Measurements from ENCODE around the gene MTR. TPM values are rescaled to one million over a fixed set of nuclear protein-coding genes. Genes with fewer than 3 reads are reported as not detected.
A peak's percentile ranks its signal among the peaks of the same experiment; 100 is the strongest.

Gene MTR
- total RNA-seq, 1 donor from 2014 or later, result 42.9 TPM

DNA sequence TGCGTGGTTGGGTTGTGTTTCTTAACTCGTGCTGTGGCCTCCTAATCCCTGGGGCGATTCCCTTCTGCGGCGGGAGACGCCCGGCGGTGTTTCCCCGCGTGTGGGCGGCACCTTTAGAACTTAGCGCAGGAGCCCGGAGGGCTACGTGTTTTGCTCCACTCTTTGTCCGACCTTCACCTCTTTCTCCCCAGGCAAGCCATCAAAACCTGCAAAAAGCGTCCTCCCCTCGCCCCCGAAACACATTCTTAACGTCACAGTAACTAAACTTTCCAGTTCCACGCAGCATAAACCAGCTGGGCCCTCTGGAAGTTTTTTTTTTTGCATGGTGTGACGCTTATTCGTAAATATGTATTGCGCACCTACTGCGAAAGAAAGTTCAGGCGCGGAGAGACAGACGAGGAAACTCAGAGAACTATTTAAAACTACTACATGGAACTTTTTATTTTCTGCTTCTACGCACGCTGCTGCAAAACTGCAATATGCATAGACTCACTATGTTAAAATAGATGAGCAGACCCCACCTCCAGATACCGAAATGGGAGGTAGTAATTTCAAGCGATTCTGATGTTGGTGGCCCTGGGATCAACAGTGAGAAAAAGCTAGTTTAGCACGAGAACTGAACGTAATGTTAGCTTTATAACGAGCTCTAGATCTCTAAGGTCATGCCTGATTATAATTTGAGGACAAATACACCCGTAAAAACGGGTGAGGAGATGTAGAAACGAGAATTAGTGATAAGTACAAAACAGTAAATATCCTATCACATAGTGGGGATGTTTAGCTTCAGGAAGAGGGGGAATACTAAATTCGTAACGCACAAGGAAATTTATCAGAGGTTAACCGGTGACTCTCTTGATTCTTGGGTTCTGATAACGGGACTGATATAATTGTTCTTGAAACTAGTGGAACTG is 920 bp downstream of the MTR start:
- peak overlapping the region; percentile 94 for H3K4me3 Mint-ChIP-seq
- H3K9me3 Mint-ChIP-seq, result no peaks in the 10 kb centered on the region
- H3K27me3 Mint-ChIP-seq (ENCODE audit: low read depth), result peaks cover 13% of the 10 kb centered on the region
- peak overlapping the region; percentile 44 for H3K27ac Mint-ChIP-seq (ENCODE audit: unreplicated experiment)
- H3K4me1 Mint-ChIP-seq, result peaks cover 30% of the 10 kb centered on the region
- TF ChIP-seq, protein P1, sequence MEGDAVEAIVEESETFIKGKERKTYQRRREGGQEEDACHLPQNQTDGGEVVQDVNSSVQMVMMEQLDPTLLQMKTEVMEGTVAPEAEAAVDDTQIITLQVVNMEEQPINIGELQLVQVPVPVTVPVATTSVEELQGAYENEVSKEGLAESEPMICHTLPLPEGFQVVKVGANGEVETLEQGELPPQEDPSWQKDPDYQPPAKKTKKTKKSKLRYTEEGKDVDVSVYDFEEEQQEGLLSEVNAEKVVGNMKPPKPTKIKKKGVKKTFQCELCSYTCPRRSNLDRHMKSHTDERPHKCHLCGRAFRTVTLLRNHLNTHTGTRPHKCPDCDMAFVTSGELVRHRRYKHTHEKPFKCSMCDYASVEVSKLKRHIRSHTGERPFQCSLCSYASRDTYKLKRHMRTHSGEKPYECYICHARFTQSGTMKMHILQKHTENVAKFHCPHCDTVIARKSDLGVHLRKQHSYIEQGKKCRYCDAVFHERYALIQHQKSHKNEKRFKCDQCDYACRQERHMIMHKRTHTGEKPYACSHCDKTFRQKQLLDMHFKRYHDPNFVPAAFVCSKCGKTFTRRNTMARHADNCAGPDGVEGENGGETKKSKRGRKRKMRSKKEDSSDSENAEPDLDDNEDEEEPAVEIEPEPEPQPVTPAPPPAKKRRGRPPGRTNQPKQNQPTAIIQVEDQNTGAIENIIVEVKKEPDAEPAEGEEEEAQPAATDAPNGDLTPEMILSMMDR (conservative IDR thresholded peaks at IDR 0.05), result no peak
- DNase-seq (ENCODE audit: low read depth, low spot score), result no peak
- H3K36me3 Mint-ChIP-seq (ENCODE audit: low read depth), result peaks cover 2% of the 10 kb centered on the region

DNA sequence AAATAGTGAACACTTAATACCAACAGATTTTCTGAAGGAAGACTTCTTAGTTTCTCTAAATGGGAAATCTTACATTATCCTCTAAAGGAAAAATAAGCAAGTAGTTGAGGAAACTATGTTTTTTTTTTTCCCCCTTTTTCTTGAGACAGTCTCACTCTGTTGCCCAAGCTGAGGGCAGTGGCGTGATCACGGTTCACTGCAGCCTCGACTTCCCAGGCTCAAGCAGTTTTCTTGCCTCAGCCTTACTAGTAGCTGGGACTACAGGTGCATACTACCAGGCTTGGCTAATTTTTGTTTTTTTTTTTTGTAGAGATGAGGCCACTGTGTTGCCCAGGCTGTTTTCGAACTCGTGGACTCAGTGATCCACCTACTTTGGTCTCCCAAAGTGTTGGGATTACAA is 3.9 kb downstream of the MTR start:
- H3K27ac Mint-ChIP-seq (ENCODE audit: unreplicated experiment), result no peak overlapping the region
- TF ChIP-seq, protein P1 (conservative IDR thresholded peaks at IDR 0.05), result no peak
- peaks cover 4% of the 10 kb centered on the region for H3K36me3 Mint-ChIP-seq (ENCODE audit: low read depth)
- peaks cover 30% of the 10 kb centered on the region for H3K4me1 Mint-ChIP-seq
- H3K4me3 Mint-ChIP-seq, result no peak overlapping the region
- H3K27me3 Mint-ChIP-seq (ENCODE audit: low read depth), result no peaks in the 10 kb centered on the region
- H3K9me3 Mint-ChIP-seq, result no peaks in the 10 kb centered on the region
- DNase-seq (ENCODE audit: low read depth, low spot score), result no peak

DNA sequence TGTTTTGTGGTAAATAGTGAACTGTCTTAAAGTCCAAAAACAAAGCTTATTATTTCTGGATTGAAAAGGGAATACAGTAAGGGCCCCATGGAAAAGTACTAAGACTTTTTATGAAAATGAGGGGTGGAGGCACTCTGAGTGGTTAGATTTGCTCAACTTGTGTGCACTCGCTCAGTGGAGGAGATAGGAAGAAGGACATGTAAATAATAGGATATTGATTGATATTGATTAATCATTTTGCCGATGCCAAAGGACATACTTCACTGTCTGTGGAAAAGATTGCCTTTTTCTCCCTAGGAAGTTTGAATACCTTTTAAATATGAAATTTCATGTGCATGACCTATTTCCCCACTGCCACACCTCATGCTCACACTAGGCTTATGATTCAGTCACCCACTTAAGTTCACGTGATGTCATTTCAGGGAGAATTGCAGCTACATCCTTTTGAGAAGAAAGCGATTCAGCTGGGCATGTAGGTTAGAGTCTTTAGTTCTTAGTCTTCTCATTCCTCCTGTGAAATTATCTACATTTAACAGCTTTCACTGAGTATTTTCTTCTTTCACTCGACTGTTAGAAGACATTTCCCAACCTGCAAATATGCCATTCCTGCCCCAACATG is 5.0 kb downstream of the MTR start:
- no peak overlapping the region for H3K4me3 Mint-ChIP-seq
- DNase-seq (ENCODE audit: low read depth, low spot score), result no peak
- no peak overlapping the region for H3K27ac Mint-ChIP-seq (ENCODE audit: unreplicated experiment)
- H3K9me3 Mint-ChIP-seq, result no peaks in the 10 kb centered on the region
- TF ChIP-seq, protein P1 (conservative IDR thresholded peaks at IDR 0.05), result no peak
- peaks cover 7% of the 10 kb centered on the region for H3K36me3 Mint-ChIP-seq (ENCODE audit: low read depth)
- H3K4me1 Mint-ChIP-seq, result peaks cover 21% of the 10 kb centered on the region
- H3K27me3 Mint-ChIP-seq (ENCODE audit: low read depth), result no peaks in the 10 kb centered on the region

DNA sequence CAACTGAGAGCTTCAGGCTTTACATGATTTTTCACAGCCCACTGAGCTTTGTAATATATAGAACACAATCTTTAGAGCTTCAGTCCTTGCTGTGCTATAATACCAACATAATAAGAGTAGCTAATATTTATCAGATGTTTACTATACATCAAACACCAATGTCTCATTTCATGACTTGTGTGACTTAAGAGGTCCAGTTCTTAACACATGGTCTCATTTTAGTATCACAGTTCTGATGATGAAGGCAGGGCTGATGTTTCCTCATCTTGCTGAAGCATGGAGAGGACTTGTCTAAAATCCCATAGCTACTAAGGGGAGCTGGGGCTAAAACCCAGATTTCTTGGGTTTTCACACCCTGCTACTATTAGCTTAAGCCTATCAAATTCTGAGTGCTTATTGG is 5.5 kb downstream of the MTR start:
- no peak overlapping the region for H3K27ac Mint-ChIP-seq (ENCODE audit: unreplicated experiment)
- peaks cover 8% of the 10 kb centered on the region for H3K36me3 Mint-ChIP-seq (ENCODE audit: low read depth)
- TF ChIP-seq, protein P1 (conservative IDR thresholded peaks at IDR 0.05), result no peak
- peaks cover 20% of the 10 kb centered on the region for H3K4me1 Mint-ChIP-seq
- H3K9me3 Mint-ChIP-seq, result no peaks in the 10 kb centered on the region
- no peak overlapping the region for H3K4me3 Mint-ChIP-seq
- no peaks in the 10 kb centered on the region for H3K27me3 Mint-ChIP-seq (ENCODE audit: low read depth)
- DNase-seq (ENCODE audit: low read depth, low spot score), result no peak

DNA sequence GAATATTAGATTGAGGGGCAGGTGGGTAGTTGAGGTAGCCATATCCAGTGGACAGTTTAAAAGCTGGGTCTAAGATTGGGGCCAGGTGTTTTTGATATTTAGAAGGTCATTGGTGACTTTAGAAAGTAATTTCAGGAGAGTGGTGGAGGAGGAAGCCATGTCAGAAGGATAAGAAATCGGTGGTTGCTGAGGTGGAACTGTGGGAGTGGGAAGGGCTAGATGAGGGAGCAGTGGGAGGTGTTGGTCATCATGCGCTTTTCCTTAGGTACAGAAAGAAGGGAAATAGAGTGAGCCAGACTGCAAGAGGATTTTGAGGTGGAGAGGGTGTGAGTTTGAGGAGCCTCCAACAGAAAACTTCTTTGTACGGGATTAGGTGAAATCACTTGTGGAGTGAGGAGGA is 7.2 kb downstream of the MTR start:
- Mint-ChIP-seq H3K9me3 (no peaks in the 10 kb centered on the region), H3K36me3 (ENCODE audit: low read depth) (peaks cover 10% of the 10 kb centered on the region), H3K27ac (ENCODE audit: unreplicated experiment) (no peak overlapping the region), H3K27me3 (ENCODE audit: low read depth) (no peaks in the 10 kb centered on the region), H3K4me1 (peaks cover 7% of the 10 kb centered on the region), H3K4me3 (no peak overlapping the region)
- no peak for DNase-seq (ENCODE audit: low read depth, low spot score)
- TF ChIP-seq, protein P1 (conservative IDR thresholded peaks at IDR 0.05), result no peak

Data from neural crest cell (in vitro differentiated cells).